ENCODE data around the gene METTL2B.

DNA sequence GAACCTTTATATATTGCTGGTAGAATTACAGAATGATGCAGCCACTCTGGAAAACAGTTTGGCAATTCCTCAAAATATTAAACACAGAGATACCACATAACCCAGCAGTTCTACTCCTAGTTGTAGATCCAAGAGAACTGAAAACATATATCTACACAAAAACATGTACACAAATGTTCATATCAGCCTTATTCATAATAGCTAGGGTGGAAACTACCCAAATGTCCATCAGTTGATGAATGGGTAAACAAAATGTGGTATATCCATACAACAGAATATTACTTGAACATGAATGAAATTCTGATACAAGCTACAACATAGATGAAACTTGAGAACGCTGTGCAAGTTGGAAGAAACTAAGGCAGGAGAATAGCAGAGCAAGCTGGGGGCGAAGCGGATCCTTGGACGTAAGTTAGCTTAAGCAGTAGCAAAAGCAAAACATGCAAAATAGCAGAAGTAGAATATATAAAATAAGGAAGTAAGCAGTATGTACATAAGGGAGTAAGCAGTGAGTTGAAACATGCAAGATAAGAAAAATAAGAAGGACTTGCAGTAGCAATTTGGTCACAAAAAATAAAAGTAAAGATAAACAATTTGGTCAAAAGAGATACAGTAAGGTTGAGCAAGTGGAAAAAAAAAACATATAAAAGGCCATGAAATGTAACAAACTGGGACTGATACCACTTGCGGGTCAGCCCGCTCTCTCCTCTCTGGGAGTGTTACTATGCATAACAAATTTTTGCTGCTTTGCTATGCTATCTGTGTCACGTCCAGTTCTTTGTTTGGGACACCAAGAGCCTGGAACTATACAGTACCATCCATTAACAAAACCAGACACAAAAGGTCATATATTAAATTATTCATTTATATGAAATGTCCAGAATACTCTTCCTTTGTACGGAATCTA is 38.9 kb upstream of the METTL2B start:
- no peak for TF ChIP-seq ZNF274 (IDR thresholded peaks at IDR 0.05; ENCODE audit: low read depth, low read length)
- no peak for TF ChIP-seq YY1 (IDR thresholded peaks at IDR 0.05; ENCODE audit: insufficient read depth, insufficient read length)
- TF ChIP-seq SUZ12 (IDR thresholded peaks at IDR 0.05; ENCODE audit: extremely low read depth, insufficient read depth, insufficient read length): no peak
